Right hindlimb (tissue), 1 donor: Measurements from ENCODE around the gene WNT3.

Experiments
- DNase-seq: peaks from one replicate; pipeline ENCODE4 v3.0.0-alpha.2; 2018

Gene WNT3

GRCh38 chr17:46727572-46728348 lies 90.7 kb downstream of the WNT3 start:
- DNase-seq, result no peak

GRCh38 chr17:46726206-46726605 lies 92.3 kb downstream of the WNT3 start:
- DNase-seq, result no peak

GRCh38 chr17:46722662-46723285 lies 95.7 kb downstream of the WNT3 start:
- no peak for DNase-seq

- DNase-seq, result no peak
These were observed 98.1 kb downstream of the WNT3 start for GRCh38 chr17:46720408-46720807.

- DNase-seq, result no peak
These were observed 98.6 kb downstream of the WNT3 start for GRCh38 chr17:46719891-46720290.

GRCh38 chr17:46717999-46718398 lies 100.5 kb downstream of the WNT3 start:
- no peak for DNase-seq
